Hematopoietic multipotent progenitor cell (in vitro differentiated cells): ENCODE measurements around the gene TCIRG1. TPM values are rescaled to one million over a fixed set of nuclear protein-coding genes. Genes with fewer than 3 reads are reported as not detected.
"Not testable (repeated sequence)": the region's sequence is repeated elsewhere in the genome, so short reads cannot be mapped to it uniquely, and the experiment has no call there.

Experiments used
- DNase-seq, 3 donors: peaks; one replicate each; pipeline ENCODE4 v3.0.0-alpha.2; 2011 to 2015; ENCODE audit warnings: low read depth in 2 of 3, low spot score in 2 of 3
- small RNA-seq: library from RNA; depleted of rRNA; stranded (forward); fragments of <200 nt; gene quantifications from one replicate; pipeline ENCODE3, GENCODE V24; 2012
- total RNA-seq: library from RNA; depleted of rRNA; stranded (reverse); fragments of >200 nt; gene quantifications from one replicate; pipeline ENCODE4 v1.2.3, GENCODE V29; 2012

Gene TCIRG1
- total RNA-seq, 1 donor = 99.9 TPM

DNA sequence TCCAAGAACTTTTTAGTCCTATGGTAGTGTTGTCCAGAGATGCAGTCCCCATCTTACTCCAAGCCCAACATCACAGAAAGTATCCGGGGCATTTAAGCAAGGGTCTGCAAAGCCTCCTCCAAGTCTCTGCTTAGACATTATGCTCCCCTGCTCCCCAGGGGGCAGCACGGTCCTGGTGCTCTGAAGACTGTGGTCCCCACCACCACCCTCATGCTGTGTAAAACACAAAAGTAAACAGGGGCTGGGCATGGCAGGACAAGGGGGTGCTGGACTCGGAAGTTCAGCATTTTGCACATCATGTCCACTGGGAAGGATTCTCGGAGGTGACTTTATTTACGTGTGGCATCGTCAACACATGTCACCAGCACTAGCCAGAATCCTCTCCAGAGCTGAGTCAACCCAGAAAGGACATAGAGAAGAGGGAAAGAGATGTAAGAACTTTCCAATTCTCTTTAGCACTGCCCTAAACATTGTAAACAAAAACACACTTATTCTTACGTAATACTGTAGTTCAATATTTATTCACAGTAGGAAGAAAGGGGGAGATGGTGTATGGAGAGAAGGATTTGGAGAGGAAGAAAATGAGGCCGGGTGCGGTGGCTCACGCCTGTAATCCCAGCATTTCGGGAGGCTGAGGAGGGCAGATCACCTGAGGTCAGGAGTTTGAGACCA, 37.7 kb downstream of the TCIRG1 start:
- DNase-seq = peak in 2 of 3 donors; percentile 46 to 66

DNA sequence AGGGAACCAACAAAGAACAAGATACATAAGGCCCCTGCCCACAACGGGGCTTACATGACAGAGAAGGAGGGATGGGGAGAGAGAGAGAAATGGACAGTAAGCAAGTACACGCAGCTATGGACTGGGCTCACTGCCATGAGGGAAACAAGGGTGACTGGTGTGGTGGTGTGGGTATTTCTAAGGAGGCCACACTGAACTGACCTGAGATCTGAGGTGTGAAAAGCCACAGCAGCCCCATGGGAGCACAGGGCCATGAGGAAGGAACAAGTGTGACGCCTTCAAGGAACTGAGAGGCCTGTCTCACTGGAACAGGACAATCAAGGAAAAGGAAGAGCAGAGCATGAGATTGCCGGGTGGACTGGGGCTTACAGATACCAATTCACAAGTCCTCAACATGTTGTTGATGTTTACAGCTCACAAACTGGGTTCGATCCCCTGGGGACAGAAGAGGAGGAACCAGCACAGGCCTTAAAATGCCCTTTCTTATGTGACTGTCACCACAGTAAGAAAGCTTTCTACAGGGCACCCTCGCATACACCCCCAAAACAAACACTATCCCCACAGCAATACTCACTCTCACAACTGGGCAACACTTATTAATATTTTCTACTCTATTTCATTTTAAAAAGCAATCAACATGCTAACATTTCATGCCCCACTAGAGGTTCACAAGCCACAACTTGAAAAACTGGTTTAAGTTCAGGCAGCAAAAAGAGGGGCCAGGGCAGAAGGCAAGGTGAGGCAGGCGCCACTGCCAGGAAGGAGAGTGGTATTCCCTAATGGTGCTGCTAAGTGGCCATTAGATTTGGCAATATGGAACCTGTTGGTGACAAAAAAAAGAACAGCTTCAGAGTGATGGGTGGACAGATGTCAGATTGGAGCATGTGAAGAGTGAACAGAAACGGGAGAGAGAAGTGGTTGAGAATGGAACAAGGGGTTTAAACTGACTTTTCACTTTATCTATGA, 39.1 kb downstream of the TCIRG1 start:
- DNase-seq = no peak

DNA sequence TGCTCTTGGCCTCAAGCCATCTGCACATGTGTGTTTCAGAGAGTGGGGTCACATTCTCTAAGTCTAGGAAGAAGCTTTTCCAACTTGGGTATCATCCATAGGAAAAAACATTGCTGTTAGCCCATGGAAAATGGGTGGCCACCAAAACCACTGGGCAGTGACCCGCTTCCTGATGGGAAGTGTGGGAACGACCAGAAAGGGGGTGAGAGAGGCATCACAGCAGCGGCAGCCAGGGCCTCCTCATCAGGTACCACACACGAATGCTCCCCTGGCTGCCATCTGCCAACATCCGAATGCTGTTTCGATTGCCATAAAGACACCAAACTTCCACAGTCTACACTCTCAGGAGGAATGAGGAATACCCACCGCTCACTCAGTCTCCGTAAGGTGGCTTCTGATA, 42.0 kb downstream of the TCIRG1 start:
- no peak for DNase-seq

DNA sequence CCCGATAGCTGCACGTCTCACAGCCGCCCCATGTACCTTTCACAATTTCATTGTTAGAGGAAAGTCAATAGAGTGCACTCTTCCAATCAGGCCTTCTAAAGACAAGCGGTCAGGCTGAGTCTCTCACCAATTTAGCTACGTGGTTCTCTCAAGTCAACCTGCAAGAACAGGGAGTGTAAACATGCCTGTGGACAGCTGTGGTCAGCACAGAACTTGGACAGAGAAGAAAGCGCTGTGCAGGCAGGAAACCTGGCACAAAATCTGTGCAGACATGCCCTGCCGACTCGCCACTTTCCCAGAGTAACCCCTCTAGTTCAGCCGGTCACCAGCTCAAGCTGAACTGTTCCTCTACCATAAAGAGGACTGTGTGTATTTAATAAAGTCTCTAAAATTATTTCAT, 42.9 kb downstream of the TCIRG1 start:
- DNase-seq = no peak

DNA sequence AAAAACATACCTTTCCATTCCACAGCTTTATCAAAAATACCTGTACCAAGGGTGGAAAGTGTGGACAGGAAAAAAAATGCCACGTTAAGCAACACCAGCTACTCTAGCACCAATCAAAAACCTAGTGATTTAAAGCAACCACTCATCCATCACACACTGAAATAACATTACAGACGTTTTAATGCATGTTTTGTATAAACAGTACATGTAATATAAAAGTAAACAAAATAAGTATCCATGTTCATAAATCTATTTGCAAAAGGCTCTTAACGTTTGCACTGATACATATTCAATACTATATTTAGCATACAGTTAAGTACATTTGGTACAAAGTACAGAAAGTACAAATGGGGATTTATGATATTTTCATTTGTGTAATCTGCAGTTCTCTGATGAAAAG, 43.7 kb downstream of the TCIRG1 start:
- no peak for DNase-seq

DNA sequence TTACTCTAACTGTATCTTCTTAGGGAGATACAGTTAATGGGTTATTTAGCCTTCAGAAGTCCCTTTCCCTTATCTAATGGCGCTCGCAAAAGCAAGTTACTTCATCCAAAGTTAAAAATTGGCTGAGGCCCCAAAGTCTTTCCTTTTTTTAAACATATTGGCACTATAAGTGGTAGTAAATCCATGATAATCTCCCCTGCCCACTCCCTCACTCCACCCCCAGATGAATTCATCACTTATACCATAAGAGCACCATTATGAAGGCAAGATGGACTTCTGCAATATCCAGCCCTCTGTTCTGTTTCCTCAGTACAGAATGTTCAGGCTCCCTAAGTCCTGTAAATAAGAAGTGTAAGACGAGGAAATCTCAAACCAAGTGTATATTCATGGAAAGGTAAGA, 44.7 kb downstream of the TCIRG1 start:
- no peak for DNase-seq

DNA sequence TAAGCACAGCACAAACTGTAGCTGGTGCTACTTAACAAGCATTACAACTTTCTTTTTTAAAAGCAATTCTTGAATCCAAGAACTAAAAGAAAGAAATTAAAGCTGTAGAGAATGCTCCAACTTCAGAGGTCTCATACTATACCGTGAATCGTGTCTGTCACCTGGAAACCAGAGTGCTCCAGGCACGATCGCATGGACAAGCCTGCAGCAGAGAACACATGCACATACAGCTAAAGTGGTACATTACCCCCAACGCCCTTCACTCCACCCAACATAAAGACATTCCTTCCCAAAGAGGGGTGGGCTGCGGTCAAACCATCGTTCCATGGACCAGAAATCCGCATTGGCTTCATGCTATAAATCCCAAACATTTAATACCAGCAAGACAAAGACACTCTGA, 50.9 kb downstream of the TCIRG1 start:
- no peak for DNase-seq

DNA sequence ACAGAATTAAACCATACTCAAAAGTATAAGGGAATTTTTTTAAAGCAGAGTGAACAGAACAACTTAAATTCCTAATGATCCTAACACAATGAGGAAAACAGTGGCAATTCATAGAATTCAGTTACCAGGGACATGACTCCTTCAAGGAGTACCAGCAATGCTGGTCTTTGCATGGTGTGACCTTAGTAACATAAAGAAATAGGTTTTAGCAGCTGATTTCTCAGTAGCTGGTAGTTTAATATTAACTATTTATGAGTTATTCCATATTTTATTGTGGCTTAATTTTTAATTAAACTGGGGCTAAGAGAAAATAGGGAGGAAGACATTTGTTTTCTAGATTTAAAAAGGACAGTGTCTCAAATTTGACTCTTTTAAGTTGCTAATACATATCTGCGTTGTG, 51.5 kb downstream of the TCIRG1 start:
- no peak for DNase-seq

DNA sequence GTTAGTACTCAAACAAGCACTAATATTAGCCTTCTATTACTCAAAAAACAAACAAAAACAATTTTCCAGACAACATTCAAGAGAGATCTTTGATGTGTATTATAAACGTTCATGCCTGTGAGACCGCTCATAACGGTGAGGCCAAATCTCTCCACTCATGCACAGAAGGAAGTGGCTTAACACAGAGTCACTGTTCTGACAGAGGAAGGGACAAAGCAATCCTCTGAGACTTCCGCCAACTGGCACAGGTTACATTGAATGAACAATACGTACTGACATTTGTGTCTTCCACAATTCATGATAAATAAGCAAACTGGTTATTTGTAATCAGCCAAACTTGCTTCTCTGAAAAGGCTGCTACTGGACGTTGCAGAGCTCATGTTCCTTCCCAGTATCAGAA, 51.9 kb downstream of the TCIRG1 start:
- peak in 2 of 3 donors; percentile 55 to 71 for DNase-seq

DNA sequence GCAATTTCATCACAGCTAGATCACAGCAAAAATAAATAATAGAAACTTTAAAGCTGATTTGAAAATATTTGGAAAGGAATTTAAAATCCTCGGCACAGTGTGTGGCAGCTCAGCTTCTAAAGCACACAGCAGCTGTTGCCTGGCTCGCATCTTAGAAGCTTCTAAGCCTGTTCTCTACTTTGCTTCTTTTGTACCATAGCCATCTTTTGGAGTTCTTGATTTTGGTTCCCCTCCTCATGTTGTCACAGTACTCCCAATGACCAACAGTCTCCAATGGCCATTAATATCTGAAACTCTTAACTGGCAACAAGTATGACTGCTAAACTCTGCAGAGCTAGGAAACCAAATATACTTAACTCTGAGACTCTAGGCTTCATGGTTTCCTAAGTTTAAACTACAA, 53.6 kb downstream of the TCIRG1 start:
- no peak for DNase-seq

DNA sequence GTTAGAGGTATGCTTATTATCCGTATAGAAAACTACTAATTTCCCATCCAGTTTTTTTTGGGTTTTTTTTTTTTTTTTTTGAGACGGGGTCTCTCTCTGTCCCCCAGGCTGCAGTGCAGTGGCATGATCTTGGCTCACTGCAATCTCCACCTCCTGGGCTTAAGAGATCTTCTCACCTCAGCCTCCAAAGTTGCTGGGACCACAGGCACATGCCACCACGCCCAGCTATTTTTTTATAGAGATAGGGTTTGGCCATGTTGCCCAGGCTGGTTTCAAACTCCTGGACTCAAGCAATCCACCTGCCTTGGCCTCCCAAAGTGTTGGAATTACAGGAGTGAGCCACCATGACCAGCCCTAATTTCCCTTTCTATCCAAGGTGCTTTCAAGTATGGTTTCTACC, 54.1 kb downstream of the TCIRG1 start:
- DNase-seq = not testable (repeated sequence)

DNA sequence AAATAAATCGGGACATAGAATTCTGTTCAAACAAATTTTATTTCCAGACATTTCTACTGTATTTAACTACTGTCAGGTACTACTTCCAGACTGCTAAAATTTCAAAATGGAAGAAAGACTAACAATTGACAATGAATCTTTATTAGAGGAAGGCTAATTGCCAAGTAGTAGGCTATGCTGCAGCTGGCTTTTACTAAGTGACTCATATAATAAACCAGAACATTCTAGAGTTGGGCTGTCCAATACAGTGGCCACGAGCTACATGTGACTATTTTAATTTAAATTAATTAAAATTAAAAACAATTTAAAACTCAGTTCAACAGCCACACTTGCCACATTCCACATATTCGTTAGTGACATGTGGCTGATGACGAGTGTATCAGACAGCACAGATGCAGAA, 54.7 kb downstream of the TCIRG1 start:
- no peak for DNase-seq

DNA sequence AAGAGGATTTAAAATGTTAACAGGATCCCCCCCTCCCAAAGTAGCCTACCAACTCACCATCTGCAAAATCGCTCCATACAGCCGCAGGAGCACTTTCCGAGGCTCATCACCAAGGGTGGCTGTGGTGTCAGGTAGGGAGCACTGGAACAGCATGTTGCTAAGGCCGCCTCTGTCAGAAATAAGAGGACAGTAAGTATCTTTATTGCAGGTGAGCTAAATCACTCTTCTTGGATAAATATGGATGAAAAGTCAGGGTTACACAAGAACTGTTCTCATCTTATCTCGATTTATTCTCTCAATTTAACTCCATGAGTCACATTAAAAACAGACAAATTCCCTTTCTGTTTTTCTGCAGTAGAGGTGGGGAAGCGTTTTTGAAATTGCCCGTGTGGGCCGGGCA, 58.1 kb downstream of the TCIRG1 start:
- no peak for DNase-seq

DNA sequence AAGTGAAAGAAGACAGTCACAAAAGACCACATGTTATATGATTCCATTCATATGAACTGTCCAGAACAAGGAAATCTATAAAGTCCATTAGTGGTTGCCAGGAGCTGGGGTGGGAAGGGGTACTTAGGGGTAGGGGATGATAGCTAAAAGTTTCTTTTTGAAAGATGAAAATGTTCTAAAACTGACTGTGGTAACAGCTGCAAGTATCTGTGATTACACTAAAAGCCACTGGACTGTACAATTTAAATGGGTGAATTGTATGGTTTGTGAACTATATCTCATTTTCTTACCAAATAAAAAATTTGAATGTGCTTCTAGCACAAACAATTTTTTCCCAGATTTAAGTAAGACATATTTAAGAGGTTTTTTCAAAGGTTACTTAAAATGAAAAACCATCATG, 60.2 kb downstream of the TCIRG1 start:
- no peak for DNase-seq

DNA sequence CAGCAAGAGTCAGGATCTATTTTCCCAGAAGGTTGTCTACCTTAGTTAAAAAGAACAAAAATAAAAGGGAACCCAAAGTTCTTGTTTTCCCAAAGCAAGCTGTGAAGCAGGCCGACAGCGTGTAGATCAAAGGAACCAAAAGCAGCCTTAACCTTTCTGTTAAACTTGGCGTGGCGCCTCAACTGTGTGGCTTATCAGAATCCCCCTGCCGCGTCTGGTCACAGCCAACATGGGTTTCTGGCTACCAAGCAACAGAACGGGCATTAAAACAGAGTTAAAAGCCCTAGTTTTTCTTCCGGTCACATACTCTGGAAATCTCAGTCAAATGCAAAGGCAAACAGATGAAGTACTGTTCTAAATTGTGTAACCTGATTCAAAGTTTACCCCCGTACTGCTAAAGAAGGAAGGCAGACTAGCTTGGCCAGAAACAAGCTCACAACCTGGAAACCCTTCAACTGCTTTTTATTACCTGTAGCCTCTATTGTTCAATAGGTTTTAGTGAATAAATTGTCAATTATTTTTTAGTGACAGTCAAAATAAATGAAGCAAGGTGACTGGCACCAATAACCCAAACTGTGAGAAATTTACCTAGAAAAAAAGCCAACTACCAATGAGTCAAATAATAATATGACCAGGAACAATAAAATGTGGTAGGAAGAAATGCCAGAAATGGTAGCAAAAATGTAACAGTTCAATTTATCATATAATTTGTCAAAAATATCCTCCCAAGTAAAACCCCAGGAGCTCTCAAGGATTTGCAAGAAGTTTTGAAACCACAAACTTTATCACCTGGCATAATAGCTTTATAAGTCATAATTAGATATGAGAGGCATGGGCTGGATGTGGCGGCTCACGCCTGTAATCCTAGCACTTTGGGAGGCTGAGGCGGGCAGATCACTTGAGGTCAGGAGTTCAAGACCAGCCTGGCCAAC, 60.9 kb downstream of the TCIRG1 start:
- DNase-seq = peak in 1 of 3 donors; percentile 58

Small RNA genes lying within 50 kb of the gene (small RNA-seq; reads per million reads assigned to genes)
- gene MIR6753 = not detected

Other genes with a start within 250 kb of the TCIRG1 start
- gene UNC93B1, start 34.9 kb upstream of the TCIRG1 start, total RNA-seq = 44.4 TPM
- gene ALDH3B1, start 28.7 kb upstream of the TCIRG1 start, total RNA-seq = 30.7 TPM
- 109 TPM for gene NDUFS8, start 8.3 kb upstream of the TCIRG1 start, total RNA-seq
- 24.5 TPM for gene CHKA, start 82.4 kb downstream of the TCIRG1 start, total RNA-seq
- 16.7 TPM for gene KMT5B, start 174.3 kb downstream of the TCIRG1 start, total RNA-seq
- 8.6 TPM for gene C11orf24, start 232.9 kb downstream of the TCIRG1 start, total RNA-seq